ENCODE measurements around the gene SERTAD1.
A peak's percentile ranks its signal among the peaks of the same experiment; 100 is the strongest.
"Not testable (repeated sequence)": the region's sequence is repeated elsewhere in the genome, so short reads cannot be mapped to it uniquely, and the experiment has no call there.

The SERTAD1 gene

GRCh38 chr19:40425450-40426287 lies at the start of gene SERTAD1:
Gene SERTAD1, minus strand, starts transcription at chr19:40425992. Its CDS starts 2,446 bp downstream, at chr19:40423546.
- DNase-seq (ENCODE audit: low spot score): peak; percentile 99

DNA sequence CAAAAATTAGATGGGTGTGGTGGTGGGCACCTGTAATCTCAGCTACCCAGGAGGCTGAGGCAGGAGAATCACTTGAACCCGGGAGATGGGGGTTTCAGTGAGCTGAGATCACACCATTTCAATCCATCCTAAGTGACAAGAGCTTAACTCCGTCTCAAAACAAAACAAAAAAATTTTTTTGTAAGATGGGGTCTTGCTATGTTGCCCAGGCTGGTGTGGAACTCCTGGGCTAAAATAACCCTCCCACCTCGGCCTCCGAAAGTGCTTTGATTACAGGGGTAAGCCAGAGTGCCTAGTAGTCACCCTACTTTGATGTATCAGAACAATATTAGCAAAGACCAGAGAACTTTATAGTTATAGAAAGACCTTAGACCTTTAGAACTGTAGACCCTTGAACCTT lies 48.9 kb upstream of the SERTAD1 start:
- no peak for DNase-seq (ENCODE audit: low spot score)

GRCh38 chr19:40472516-40472915 lies 46.7 kb upstream of the SERTAD1 start:
- DNase-seq (ENCODE audit: low spot score): no peak

DNA sequence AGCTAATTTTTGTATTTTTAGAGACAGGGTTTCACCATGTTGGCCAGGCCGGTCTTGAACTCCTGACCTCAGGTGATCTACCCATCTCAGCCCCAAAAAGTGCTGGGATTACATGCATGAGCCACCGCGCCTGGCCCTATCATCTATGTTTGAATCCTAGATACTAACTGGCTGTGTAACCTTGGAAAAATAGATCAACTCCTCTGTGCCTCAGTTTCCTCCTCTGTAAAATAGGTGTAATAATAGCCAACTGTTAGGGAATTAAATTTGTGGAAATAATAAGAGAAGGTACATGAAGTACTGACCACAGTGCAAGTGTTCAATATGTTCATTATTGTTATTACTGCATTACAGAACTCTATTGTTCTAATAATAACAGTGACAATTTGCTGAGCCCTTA lies 45.3 kb upstream of the SERTAD1 start:
- DNase-seq (ENCODE audit: low spot score): no peak

GRCh38 chr19:40469011-40469410 lies 43.2 kb upstream of the SERTAD1 start:
- no peak for DNase-seq (ENCODE audit: low spot score)

DNA sequence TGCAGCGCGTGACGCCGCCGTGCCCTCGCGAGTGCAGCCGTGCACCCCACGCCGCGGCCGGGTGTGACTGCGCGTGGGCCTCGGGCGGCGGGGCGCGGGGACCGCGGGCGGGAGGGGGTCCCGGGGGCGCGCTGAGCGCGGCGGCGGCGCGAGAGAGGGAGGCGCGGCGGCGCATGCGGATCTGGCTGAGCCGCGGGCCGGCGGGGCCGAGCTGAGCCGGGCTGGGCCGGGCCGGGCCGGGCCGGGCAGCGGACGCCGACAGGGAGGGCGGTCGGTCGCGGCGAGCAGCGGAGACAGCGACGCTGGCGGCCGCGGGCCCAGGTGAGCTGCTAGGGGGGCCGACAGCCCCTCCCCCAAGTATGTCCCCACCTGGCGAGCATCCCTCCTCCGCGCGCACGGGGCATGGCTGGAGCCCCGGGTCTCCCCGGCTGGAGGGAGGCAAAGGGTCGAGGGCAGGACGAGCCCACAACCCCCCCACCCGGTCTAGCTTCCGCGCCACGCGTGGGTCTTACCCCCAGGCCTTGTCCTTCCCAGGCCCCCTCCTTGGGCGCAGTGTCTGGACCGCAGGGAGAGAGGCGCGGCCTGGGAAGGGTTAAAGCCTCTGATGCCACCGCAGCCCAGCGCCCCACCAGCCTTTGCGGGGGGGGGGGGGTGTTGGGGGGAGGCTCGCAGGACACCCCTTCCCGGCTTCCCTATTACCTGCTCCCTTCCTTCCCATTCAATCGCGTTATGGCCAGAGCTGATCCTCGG lies 41.4 kb upstream of the SERTAD1 start, which contains the start of gene SPTBN4:
Gene SPTBN4, plus strand, starts transcription at position 17 of the 750 bp plus-strand sequence. CDS start 5,621 bp downstream, outside the sequence.
- no peak for DNase-seq (ENCODE audit: low spot score)

GRCh38 chr19:40466219-40466984 lies 40.6 kb upstream of the SERTAD1 start:
- peak; percentile 18 for DNase-seq (ENCODE audit: low spot score)

GRCh38 chr19:40465557-40466218 lies 39.9 kb upstream of the SERTAD1 start, which contains the start of gene BLVRB:
Gene BLVRB, minus strand, starts transcription at chr19:40465745. Its CDS starts 57 bp downstream, at chr19:40465688.
- DNase-seq (ENCODE audit: low spot score): peak; percentile 97

DNA sequence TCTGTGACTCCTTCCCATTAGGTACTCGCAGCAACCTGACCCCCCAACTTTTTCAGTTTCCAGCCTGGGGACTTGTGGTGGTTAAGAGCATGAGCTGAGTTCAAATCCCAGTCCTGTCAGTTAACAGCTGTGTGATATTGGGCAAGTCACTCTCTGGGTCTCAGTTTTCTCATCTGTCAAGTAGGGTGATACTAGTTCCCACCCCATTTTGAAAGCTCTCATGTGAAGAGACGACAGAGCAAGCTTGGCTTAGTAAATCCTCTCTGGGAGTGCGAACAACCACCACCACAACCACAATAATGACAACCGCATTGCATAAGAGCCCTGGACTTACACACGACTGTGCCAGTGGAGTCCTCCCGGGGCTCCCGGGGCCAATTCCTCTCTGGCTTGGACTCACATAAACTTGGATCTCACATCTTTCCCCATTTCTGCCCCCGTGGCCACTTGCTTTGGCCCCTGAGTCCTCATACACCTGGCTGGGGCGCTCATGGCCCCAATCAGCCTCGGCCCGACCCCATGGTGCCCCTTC lies 39.3 kb upstream of the SERTAD1 start:
- no peak for DNase-seq (ENCODE audit: low spot score)

DNA sequence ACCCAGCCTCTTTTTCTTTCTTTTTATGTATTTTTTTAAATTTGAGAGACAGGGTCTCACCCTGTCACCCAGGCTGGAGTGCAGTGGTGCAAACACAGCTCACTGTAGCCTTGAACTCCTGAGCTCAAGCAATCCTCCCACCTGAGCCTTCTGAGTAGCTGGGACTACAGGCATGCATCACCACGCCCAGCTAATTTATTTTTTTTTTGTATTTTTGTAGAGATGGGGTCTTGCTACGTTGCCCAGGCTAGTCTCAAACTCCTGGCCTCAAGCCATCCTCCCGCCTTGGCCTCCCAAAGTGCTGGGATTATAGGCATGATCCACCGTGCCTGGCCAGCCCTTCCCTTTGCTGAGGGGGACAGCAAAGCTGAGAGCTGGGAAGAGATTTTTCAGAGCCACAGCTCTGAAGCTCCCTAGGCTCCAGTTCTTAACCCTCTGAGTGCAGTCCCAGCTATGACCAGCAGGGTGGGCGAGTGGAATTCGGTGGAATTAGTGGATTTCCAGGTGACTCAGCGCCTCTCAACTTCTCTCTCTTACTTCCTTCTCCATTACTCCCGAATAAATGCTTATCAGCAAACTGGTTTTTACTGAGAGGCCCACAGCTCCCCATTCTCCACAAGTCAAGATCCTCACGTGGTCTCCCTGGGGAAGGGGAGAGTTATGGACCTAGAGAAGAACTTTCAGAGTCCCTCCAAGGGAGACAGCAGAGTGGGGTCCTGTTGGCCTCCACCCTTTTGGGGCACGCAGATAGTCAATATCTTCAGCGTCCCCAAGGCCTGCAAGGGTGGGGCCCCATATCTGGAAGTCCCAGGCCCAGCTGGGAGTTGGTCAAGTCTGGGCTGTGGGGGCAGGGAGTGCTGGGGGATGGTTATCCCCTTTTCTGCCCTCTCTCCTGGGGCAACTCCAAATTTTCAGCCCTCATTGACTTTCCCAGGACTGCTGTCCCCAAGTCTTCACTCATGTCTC lies 38.5 kb upstream of the SERTAD1 start:
- peak; percentile 49 for DNase-seq (ENCODE audit: low spot score)

DNA sequence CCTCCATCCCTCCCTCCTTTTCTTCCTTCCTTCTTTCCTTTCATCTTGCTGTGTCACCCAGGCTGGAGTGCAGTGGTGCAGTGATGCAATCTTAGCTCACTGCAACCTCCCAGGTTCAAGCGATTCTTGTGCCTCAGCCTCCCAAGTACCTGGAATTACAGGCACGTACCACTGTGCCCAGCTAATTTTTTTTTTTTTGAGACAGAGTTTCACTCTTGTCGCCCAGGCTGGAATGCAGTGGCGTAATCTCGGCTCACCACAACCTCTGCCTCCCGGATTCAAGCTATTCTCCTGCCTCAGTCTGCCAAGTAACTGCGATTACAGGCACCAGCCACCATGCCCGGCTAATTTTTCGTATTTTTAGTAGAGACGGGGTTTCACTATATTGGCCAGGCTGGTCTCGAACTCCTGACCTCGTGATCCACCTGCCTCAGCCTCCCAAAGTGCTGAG lies 37.8 kb upstream of the SERTAD1 start:
- not testable (repeated sequence) for DNase-seq (ENCODE audit: low spot score)

DNA sequence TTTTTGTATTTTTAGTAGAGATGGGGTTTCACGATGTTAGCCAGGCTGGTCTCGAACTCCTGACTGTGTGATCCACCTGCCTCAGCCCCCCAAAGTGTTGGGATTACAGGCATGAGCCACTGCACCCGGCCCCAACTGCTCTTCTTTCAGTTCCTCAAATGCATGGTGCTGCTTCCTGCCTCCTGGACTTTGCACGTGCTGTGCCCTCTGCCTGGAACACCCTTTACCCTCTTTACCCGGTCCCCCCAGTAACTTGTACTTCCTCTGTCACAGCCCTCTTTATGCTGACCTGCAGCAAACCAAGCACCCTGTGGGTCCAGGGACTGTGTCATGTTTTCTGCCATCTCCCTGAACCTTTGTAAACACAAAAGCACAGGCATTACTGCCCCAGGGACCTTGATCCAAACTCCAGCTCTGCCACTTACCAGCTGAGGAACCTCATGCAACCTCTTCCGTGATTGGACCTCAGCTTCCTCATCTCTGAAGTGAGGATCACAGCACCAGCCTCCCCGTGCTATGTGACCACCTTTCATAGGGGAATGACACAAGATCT lies 36.0 kb upstream of the SERTAD1 start:
- no peak for DNase-seq (ENCODE audit: low spot score)

GRCh38 chr19:40460185-40460584 lies 34.4 kb upstream of the SERTAD1 start:
- DNase-seq (ENCODE audit: low spot score): no peak

- DNase-seq (ENCODE audit: low spot score): no peak
Measured at GRCh38 chr19:40458597-40458974, 32.8 kb upstream of the SERTAD1 start.

- DNase-seq (ENCODE audit: low spot score): no peak
Measured at GRCh38 chr19:40457953-40458596, 32.3 kb upstream of the SERTAD1 start.

GRCh38 chr19:40457048-40457447 lies 31.3 kb upstream of the SERTAD1 start:
- no peak for DNase-seq (ENCODE audit: low spot score)

- DNase-seq (ENCODE audit: low spot score): not testable (repeated sequence)
Measured at GRCh38 chr19:40453943-40454342, 28.2 kb upstream of the SERTAD1 start.

GRCh38 chr19:40453151-40453735 lies 27.5 kb upstream of the SERTAD1 start:
- no peak for DNase-seq (ENCODE audit: low spot score)

DNA sequence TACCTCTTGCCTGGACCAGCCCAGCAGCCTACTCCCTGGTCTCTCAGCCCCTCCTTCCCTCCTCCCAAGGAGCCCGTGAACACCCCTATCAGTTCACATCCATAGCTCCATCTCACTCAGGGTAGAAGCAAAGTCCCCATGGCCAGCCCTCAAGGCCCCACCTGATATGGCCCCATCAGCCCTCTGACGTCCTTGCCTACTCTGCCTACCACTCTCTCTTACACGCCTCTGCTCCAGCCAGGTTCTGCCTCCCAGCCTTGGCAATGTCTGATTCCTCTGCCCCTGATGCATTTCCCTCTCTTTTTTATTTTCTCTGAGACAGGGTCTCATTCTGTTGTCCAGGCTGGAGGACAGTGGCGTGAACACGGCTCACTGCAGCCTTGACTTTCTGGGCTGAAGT lies 26.2 kb upstream of the SERTAD1 start:
- no peak for DNase-seq (ENCODE audit: low spot score)

Measured in germinal center (tissue), 1 donor.